MM.1S (cell line): ENCODE data around the gene LIPI.
"Not testable (repeated sequence)": the region's sequence is repeated elsewhere in the genome, so short reads cannot be mapped to it uniquely, and the experiment has no call there.

Experiments
- DNase-seq: peaks from one replicate; pipeline ENCODE4 v3.0.0-alpha.2; 2015
- H2AFZ ChIP-seq: fragments of 300-600 bp; sonication (generic); 2 replicates; pipeline ENCODE4 v1.6.0; 2016; ENCODE audit warnings: antibody characterized with exemption, low read length
- H3F3A ChIP-seq: fragments of 300-600 bp; sonication (generic); 2 replicates; pipeline ENCODE4 v1.6.1; 2016; ENCODE audit warnings: mild to moderate bottlenecking, antibody characterized with exemption, low read length, moderate library complexity, mixed read lengths; ENCODE audit not compliant: insufficient read depth
- H3K27ac ChIP-seq: fragments of 300-600 bp; sonication (generic); 2 replicates; pipeline ENCODE4 v1.5.1; 2016; ENCODE audit warnings: mild to moderate bottlenecking, low read length
- H3K27me3 ChIP-seq: fragments of 300-600 bp; sonication (generic); replicated peaks from 2 replicates; pipeline ENCODE4 v1.6.0; 2016; ENCODE audit warnings: low read length; ENCODE audit not compliant: insufficient read depth
- H3K36me3 ChIP-seq: fragments of 300-600 bp; sonication (generic); replicated peaks from 2 replicates; pipeline ENCODE4 v1.6.1; 2016; ENCODE audit warnings: mild to moderate bottlenecking, low read length, mixed read lengths; ENCODE audit not compliant: insufficient read depth
- H3K4me1 ChIP-seq: fragments of 300-600 bp; sonication (generic); 2 replicates; pipeline ENCODE4 v1.6.1; 2016; ENCODE audit warnings: low read length, mixed read lengths
- H3K4me2 ChIP-seq: fragments of 300-600 bp; sonication (generic); 2 replicates; pipeline ENCODE4 v1.6.0; 2016; ENCODE audit warnings: low read depth, low read length
- H3K4me3 ChIP-seq: fragments of 300-600 bp; sonication (generic); 2 replicates; pipeline ENCODE4 v1.5.1; 2016; ENCODE audit warnings: low read length, mixed read lengths
- H3K79me2 ChIP-seq: fragments of 300-600 bp; sonication (generic); 2 replicates; pipeline ENCODE4 v1.6.1; 2016; ENCODE audit warnings: mixed run types, low read length, mixed read lengths
- H3K9ac ChIP-seq: fragments of 300-600 bp; sonication (generic); 2 replicates; pipeline ENCODE4 v1.6.1; 2016; ENCODE audit warnings: low read length, mixed read lengths
- H3K9me2 ChIP-seq: fragments of 300-600 bp; sonication (generic); replicated peaks from 2 replicates; pipeline ENCODE4 v1.6.1; 2016; ENCODE audit warnings: mild to moderate bottlenecking, low read length, mixed read lengths; ENCODE audit not compliant: insufficient read depth
- H3K9me3 ChIP-seq: fragments of 300-600 bp; sonication (generic); replicated peaks from 2 replicates; pipeline ENCODE4 v1.6.1; 2016; ENCODE audit warnings: mild to moderate bottlenecking, low read length, mixed read lengths; ENCODE audit not compliant: insufficient read depth
- H4K20me1 ChIP-seq: fragments of 300-600 bp; sonication (generic); 2 replicates; pipeline ENCODE4 v1.6.1; 2016; ENCODE audit warnings: mild to moderate bottlenecking, low read length, moderate library complexity, mixed read lengths; ENCODE audit not compliant: insufficient read depth
- EZH2 ChIP-seq: fragments of 300-600 bp; sonication (generic); optimal IDR thresholded peaks from 2 replicates; pipeline ENCODE3; 2017; ENCODE audit warnings: low read depth, mild to moderate bottlenecking, antibody characterized with exemption, low read length, mixed read lengths
- EZH2phosphoT487 ChIP-seq: fragments of 300-600 bp; sonication (generic); IDR thresholded peaks from 2 replicates; pipeline ENCODE4 v1.6.1; 2018; ENCODE audit warnings: antibody characterized with exemption, low read length
- TF ChIP-seq, protein P1 (sequence below): fragments of 300-600 bp; sonication (generic); IDR thresholded peaks from 2 replicates; pipeline ENCODE4 v1.5.1; 2016; ENCODE audit warnings: antibody characterized with exemption, low read length, mixed read lengths

The LIPI gene

DNA sequence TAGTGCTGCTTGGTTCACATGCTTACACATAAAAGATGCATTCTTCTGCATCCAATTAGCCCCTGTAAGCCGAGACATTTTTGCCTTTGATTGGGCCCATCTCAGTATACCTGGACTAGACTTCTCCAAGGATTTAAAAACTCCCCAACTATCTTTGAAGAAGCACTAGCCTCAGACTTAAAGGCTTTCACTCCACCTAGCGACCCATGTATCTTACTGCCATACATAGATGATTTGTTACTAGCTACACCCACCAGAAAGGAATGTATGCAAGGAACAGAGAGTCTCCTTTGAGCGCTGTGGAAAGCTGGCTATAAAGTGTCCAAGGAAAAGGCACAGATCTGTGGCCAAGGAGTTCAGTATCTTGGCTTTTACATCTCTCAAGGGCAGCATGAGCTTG, 91.7 kb downstream of the LIPI start:
- Histone ChIP-seq H3K4me1 (no peaks in the 10 kb centered on the region), H3K9ac (no peak overlapping the region), H3K4me3 (no peak overlapping the region), H3K4me2 (no peak overlapping the region), H3K79me2 (no peaks in the 10 kb centered on the region), H3K36me3 (no peaks in the 10 kb centered on the region), H3K9me2 (no peaks in the 10 kb centered on the region), H3K9me3 (no peaks in the 10 kb centered on the region), H2AFZ (no peak overlapping the region), H3K27ac (no peak overlapping the region), H4K20me1 (no peaks in the 10 kb centered on the region), H3F3A (no peaks in the 10 kb centered on the region), H3K27me3 (no peaks in the 10 kb centered on the region)
- no peak for DNase-seq
- TF ChIP-seq EZH2phosphoT487 (no peak), EZH2 (no peak)
- TF ChIP-seq, protein P1, sequence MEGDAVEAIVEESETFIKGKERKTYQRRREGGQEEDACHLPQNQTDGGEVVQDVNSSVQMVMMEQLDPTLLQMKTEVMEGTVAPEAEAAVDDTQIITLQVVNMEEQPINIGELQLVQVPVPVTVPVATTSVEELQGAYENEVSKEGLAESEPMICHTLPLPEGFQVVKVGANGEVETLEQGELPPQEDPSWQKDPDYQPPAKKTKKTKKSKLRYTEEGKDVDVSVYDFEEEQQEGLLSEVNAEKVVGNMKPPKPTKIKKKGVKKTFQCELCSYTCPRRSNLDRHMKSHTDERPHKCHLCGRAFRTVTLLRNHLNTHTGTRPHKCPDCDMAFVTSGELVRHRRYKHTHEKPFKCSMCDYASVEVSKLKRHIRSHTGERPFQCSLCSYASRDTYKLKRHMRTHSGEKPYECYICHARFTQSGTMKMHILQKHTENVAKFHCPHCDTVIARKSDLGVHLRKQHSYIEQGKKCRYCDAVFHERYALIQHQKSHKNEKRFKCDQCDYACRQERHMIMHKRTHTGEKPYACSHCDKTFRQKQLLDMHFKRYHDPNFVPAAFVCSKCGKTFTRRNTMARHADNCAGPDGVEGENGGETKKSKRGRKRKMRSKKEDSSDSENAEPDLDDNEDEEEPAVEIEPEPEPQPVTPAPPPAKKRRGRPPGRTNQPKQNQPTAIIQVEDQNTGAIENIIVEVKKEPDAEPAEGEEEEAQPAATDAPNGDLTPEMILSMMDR = no peak

DNA sequence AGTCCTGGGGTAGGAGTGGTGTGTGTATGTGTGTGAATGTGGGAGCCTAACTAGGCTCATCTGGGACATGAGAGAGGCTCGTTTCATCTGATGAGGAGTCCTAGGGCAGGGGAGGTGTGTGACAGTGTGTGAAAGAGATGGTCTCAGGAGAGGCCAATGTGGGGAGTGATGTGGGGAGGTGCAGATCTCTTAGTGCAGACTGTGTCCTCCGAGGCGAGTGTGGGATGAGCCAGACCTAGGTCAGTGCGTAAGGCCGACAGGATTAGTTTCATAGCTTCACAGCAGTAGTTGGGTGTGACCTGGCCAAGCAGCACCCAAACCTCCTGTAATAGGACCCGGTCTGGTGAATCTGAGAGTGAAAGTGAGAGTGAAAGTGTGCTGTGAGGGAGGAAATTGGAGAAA, 94.7 kb downstream of the LIPI start:
- H3K27me3 ChIP-seq = no peaks in the 10 kb centered on the region
- TF ChIP-seq, protein P1 = no peak
- TF ChIP-seq EZH2phosphoT487 (no peak), EZH2 (no peak)
- H3K9me3 ChIP-seq = no peaks in the 10 kb centered on the region
- no peaks in the 10 kb centered on the region for H3K9me2 ChIP-seq
- H3K27ac ChIP-seq = no peak overlapping the region
- H3K4me3 ChIP-seq = no peak overlapping the region
- no peak overlapping the region for H2AFZ ChIP-seq
- no peak overlapping the region for H3K9ac ChIP-seq
- no peaks in the 10 kb centered on the region for H4K20me1 ChIP-seq
- H3K4me1 ChIP-seq = no peaks in the 10 kb centered on the region
- no peaks in the 10 kb centered on the region for H3F3A ChIP-seq
- no peak for DNase-seq
- H3K36me3 ChIP-seq = no peaks in the 10 kb centered on the region
- H3K4me2 ChIP-seq = no peak overlapping the region
- H3K79me2 ChIP-seq = no peaks in the 10 kb centered on the region

DNA sequence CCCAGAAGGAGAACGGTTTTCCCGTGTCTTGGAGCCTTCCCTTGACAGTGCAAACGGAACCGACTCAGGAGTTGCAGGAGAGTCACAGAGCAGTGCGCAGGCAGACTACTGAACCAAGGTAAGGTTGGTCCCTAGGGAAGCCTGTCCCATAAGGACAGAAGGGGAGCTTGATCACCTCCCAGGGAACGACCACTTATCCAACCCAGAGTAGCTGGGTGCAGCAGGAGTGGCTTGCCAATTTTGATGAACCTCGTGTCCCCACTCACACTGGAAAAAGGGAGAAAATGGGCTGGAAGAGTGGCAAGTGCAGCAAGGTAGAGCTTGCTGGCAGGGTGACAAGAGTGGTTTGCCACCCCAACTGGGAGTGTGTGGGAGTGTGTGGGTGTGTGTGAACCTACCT, 95.1 kb downstream of the LIPI start:
- Histone ChIP-seq H3K79me2 (no peaks in the 10 kb centered on the region), H3K4me3 (no peak overlapping the region), H3F3A (no peaks in the 10 kb centered on the region), H3K4me1 (no peaks in the 10 kb centered on the region), H3K9ac (no peak overlapping the region), H4K20me1 (no peaks in the 10 kb centered on the region), H2AFZ (no peak overlapping the region), H3K9me3 (no peaks in the 10 kb centered on the region), H3K27me3 (no peaks in the 10 kb centered on the region), H3K27ac (no peak overlapping the region), H3K4me2 (no peak overlapping the region), H3K9me2 (no peaks in the 10 kb centered on the region), H3K36me3 (no peaks in the 10 kb centered on the region)
- TF ChIP-seq, protein P1 = no peak
- TF ChIP-seq EZH2 (no peak), EZH2phosphoT487 (no peak)
- DNase-seq = no peak

DNA sequence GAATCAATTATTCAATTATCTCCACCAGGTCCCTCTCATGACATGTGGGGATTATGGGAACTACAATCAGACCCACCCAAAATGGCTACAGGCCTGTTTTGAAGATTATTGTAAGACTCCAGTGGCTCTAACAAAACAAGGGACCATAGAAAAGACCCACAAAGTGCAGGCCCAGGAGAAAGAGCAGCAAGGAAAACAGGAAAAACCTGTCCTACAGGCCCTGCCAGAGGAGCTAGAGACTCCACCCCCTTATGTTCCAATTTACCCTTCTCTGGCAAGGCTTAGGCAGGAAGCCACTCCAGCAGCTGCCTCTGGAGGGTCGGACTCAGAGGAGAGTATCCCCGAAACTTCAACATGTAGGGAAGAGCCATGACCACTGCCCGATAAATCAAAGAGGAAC, 96.5 kb downstream of the LIPI start:
- Histone ChIP-seq H3K9ac (no peak overlapping the region), H3K4me1 (no peaks in the 10 kb centered on the region), H3K36me3 (no peaks in the 10 kb centered on the region), H3K79me2 (no peaks in the 10 kb centered on the region), H2AFZ (no peak overlapping the region), H4K20me1 (no peaks in the 10 kb centered on the region), H3K27me3 (no peaks in the 10 kb centered on the region), H3K27ac (no peak overlapping the region), H3K9me2 (no peaks in the 10 kb centered on the region), H3K4me2 (no peak overlapping the region), H3F3A (no peaks in the 10 kb centered on the region), H3K9me3 (no peaks in the 10 kb centered on the region), H3K4me3 (no peak overlapping the region)
- DNase-seq = no peak
- TF ChIP-seq EZH2 = no peak
- TF ChIP-seq, protein P1 = no peak
- no peak for TF ChIP-seq EZH2phosphoT487

DNA sequence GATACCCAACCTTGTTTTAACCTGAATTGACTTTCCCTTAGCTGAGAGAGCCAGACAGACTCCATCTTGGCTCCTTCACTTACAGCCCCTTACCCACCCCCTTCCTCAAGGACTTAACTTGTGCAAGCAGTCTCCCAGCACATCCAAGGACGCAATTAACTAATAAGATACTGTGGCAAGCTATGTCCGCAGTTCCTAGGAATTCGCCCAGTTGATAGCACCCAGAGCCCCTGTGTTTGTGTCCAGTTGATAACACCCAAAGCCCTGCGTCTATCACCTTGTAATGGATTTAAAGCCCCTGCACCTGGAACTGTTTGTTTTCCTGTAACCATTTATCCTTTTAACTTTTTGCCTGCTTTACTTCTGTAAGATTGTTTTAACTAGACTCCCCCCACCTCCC, 106.2 kb downstream of the LIPI start:
- not testable (repeated sequence) for H3F3A ChIP-seq, H3K27me3 ChIP-seq, H3K9me2 ChIP-seq, H4K20me1 ChIP-seq, DNase-seq, H3K27ac ChIP-seq, H3K79me2 ChIP-seq, H3K4me2 ChIP-seq, H3K4me1 ChIP-seq, H3K9ac ChIP-seq, H3K36me3 ChIP-seq, H2AFZ ChIP-seq, H3K4me3 ChIP-seq, H3K9me3 ChIP-seq
